ENCODE results near the gene EXOC4.

GRCh38 chr7:133937786-133938185, 684.9 kb downstream of the EXOC4 start:
- TF ChIP-seq, protein P1, sequence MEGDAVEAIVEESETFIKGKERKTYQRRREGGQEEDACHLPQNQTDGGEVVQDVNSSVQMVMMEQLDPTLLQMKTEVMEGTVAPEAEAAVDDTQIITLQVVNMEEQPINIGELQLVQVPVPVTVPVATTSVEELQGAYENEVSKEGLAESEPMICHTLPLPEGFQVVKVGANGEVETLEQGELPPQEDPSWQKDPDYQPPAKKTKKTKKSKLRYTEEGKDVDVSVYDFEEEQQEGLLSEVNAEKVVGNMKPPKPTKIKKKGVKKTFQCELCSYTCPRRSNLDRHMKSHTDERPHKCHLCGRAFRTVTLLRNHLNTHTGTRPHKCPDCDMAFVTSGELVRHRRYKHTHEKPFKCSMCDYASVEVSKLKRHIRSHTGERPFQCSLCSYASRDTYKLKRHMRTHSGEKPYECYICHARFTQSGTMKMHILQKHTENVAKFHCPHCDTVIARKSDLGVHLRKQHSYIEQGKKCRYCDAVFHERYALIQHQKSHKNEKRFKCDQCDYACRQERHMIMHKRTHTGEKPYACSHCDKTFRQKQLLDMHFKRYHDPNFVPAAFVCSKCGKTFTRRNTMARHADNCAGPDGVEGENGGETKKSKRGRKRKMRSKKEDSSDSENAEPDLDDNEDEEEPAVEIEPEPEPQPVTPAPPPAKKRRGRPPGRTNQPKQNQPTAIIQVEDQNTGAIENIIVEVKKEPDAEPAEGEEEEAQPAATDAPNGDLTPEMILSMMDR (IDR thresholded peaks at IDR 0.05) = no peak
- TF ChIP-seq EP300 (IDR thresholded peaks at IDR 0.05) = no peak

Data from ovary (tissue), 3 donors.